Stimulated activated effector memory CD8-positive, alpha-beta T cell treated with anti-CD3 and anti-CD28 coated beads, Interleukin-12 subunit alpha, Interleukin-12 subunit beta, amount 100 ng/mL, for 72 hours (primary cell): Measurements from ENCODE around the gene UBTD1.

Source experiments
- ATAC-seq: fragments of 150-1000 bp; cut with Tn5 transposase; 2 replicates; pipeline ENCODE4 v1.10.0; 2021
- DNase-seq, 2 donors: peaks; one replicate each; pipeline ENCODE4 v3.0.0; 2021 to 2022; ENCODE audit warnings: low spot score in 2 of 2
- H3K27ac Mint-ChIP-seq: one replicate; pipeline ENCODE4 v1.8.0; 2022; ENCODE audit warnings: mild to moderate bottlenecking, mixed read lengths
- H3K36me3 Mint-ChIP-seq: one replicate; pipeline ENCODE4 v1.8.0; 2022; ENCODE audit warnings: mild to moderate bottlenecking, mixed read lengths
- H3K4me1 Mint-ChIP-seq: one replicate; pipeline ENCODE4 v1.8.0; 2022; ENCODE audit warnings: mixed read lengths
- H3K4me3 Mint-ChIP-seq: one replicate; pipeline ENCODE4 v1.8.0; 2022; ENCODE audit warnings: mild to moderate bottlenecking, mixed read lengths
- H3K9me3 Mint-ChIP-seq: one replicate; pipeline ENCODE4 v1.8.0; 2022; ENCODE audit warnings: mixed read lengths

The UBTD1 gene

DNA sequence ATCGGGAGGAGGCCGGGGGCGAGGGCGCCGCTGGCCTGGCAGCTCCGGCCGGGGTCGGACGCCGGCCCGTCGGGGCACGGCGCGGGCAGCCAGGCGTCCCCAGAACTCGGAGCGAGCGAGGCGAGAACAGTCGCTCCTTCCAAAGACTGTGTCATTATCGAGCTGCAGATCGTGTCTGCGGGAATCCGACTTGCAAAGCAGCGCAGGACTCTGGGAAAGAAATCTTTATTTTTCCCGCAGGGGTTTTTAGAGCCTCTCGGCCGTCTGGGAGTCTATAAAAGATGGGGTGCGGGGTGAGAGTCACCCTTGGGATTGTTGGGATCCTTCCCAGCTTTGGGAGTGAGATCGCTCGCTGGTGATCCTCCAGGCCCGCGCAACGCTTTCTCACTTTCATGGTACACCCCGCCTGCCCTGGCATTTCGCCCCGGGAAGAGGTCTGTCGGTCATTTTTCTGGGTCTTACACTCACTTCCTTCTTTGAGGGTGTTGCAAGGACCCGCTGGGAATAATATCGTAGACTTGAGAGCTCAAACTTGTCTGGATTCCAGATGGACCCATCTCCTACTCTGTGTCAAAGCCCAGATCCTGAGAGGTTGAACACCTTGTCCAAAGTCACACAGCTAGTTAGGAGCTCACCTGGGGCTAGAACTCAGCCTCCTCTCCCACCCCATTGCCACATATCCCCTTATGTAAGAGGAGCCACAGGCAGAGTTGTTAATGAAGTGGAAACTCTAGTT, 1.0 kb downstream of the UBTD1 start:
- Mint-ChIP-seq H3K36me3 (peaks cover 15% of the 10 kb centered on the region), H3K9me3 (no peaks in the 10 kb centered on the region), H3K4me1 (peaks cover 46% of the 10 kb centered on the region), H3K27ac (no peak overlapping the region), H3K4me3 (peak overlapping the region; percentile 94)
- DNase-seq (no peak), ATAC-seq (no peak)

DNA sequence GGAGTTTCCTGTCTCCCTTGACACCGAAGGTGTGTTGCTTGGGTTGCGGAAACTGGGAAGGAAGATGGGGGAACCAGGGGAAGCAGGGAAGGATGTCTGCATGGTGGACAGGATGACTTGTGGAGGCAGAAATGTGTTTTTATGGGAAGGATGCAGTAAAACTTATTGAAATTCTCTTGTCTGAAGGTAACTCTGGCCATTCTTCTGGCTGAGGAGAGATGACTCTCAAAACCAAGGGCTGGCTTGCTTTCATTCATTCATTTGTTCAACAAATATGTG, 1.5 kb downstream of the UBTD1 start:
- no peak for DNase-seq
- ATAC-seq, result no peak
- peak overlapping the region; percentile 94 for H3K4me3 Mint-ChIP-seq
- no peak overlapping the region for H3K27ac Mint-ChIP-seq
- H3K4me1 Mint-ChIP-seq, result peaks cover 41% of the 10 kb centered on the region
- no peaks in the 10 kb centered on the region for H3K9me3 Mint-ChIP-seq
- peaks cover 13% of the 10 kb centered on the region for H3K36me3 Mint-ChIP-seq

DNA sequence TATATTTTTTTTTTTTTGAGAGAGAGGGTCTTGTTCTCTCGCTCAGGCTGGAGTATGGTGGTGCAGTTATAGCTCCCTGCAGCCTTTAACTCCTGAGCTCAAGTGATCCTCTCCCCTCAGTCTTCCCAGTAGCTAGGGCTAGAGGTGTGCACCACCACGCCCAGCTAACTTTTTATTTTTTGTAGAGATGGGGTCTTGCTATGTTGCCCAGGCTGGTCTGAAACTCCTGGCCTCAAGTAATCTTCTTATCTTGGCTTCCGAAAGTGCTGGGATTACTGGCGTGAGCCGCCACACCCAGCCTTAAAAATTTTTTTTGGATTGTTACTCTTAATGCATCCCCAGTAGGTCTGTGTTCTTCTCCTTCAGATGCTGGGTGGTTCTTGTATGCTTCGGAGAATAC, 4.2 kb downstream of the UBTD1 start:
- no peak overlapping the region for H3K27ac Mint-ChIP-seq

DNA sequence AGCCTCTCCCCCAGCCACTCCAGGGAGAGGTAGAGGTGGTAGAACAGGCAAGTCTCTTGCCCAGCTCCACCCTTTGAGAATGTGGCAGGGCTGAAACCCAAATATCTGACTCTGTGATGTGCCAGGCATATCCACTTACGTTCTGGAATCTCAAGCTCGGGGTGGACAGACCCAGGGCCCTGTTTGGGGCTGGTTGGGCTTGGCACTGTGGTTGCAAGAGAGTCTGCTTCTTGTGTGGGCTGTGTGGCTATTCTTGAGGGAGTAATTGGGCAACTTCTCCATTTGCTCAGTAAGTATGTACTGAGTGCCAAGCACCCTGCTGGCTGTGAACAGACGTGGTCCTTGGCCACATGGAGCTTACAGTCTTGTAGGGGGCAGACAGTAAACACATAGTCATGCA, 4.7 kb downstream of the UBTD1 start:
- Mint-ChIP-seq H3K4me3 (no peak overlapping the region), H3K9me3 (no peaks in the 10 kb centered on the region), H3K36me3 (peaks cover under 1% of the 10 kb centered on the region), H3K27ac (no peak overlapping the region), H3K4me1 (peaks cover 13% of the 10 kb centered on the region)
- ATAC-seq, result no peak
- DNase-seq, result no peak

More for the DNA sequence above, 4.2 kb downstream of the UBTD1 start:
- peaks cover 17% of the 10 kb centered on the region for H3K4me1 Mint-ChIP-seq
- ATAC-seq (no peak), DNase-seq (no peak)
- H3K9me3 Mint-ChIP-seq, result no peaks in the 10 kb centered on the region
- peaks cover 6% of the 10 kb centered on the region for H3K36me3 Mint-ChIP-seq
- H3K4me3 Mint-ChIP-seq, result no peak overlapping the region

DNA sequence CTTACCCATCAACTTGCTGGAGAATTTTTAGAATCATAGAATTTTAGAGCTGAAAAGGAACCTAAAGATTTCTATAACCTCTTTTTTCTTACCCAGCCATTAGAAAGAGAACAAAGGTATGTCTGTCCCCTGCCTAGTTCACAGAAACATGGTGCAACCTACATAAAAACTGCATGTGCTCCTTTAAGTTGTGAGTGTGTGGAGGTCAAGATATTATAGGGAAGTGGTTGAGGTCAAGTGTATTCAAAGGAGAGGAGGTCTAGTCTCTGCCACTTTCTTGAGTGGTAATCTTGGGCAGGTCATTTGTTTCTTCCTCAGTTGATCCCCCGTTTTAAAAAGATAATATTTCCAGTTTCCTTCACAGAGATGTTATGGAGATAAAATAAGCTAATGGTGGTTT, 6.4 kb downstream of the UBTD1 start:
- no peak overlapping the region for H3K27ac Mint-ChIP-seq
- H3K4me1 Mint-ChIP-seq, result peaks cover 10% of the 10 kb centered on the region
- H3K36me3 Mint-ChIP-seq, result no peaks in the 10 kb centered on the region
- no peaks in the 10 kb centered on the region for H3K9me3 Mint-ChIP-seq
- ATAC-seq, result no peak
- no peak for DNase-seq
- no peak overlapping the region for H3K4me3 Mint-ChIP-seq

DNA sequence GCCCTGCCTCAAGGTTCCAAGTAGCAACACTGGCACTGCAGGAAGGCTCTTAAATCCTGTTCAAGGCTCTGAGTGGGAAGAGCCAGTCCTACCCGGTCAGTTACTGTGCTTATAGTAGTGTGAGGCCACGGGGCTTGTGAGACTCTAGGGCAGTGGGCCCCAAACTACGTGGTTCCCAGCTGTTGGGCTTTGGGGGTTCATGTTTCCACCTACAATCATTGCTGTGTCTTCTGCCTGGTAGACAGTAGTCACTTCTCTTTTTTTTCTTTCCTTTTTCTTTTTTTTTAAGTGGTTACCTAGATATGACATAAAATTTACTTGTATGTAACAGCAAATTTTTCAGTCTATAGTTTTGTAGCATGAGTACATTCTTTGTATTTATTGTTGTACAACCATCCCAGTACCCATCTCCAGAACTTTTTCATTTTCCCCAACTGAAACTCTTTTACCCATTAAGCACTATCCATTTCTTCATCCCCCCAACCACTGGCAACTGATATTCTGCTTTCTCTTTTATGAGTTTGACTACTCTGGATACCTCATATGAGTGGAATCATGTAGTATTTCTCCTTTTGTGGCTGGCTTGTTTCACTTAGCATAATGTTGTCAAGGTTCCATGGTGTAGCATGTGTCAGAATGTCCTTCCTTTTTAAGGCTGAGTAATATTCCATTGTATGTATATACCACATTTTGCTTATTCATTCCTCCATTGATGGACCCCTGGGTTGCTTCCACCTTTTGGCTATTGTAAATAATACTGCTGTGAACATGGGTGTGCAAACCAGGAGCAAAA, 7.7 kb downstream of the UBTD1 start:
- Mint-ChIP-seq H3K27ac (no peak overlapping the region), H3K36me3 (no peaks in the 10 kb centered on the region), H3K4me1 (no peaks in the 10 kb centered on the region), H3K9me3 (no peaks in the 10 kb centered on the region), H3K4me3 (no peak overlapping the region)
- ATAC-seq (peak; percentile 79), DNase-seq (no peak)

DNA sequence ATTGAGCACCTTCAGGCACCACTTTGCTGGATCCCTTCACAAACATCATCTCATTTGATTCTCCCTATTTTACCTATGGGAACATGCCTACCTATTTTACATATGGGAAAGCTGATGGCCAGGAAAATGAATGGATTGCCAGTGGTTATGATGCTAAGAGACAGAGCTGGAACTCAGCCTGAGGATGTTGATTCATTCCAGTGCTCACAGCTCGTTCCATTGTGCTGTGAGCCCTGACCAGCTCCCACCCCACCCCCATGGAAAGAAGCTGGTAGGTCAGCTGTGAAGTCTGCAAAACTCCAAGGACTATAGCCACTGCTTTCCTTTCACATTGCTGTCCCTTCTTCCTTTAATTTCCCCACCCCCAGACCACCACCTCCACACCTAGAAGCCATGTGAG, 9.6 kb downstream of the UBTD1 start:
- Mint-ChIP-seq H3K27ac (no peak overlapping the region), H3K9me3 (no peaks in the 10 kb centered on the region), H3K4me1 (no peaks in the 10 kb centered on the region), H3K36me3 (no peaks in the 10 kb centered on the region), H3K4me3 (no peak overlapping the region)
- DNase-seq, result no peak
- ATAC-seq, result no peak

DNA sequence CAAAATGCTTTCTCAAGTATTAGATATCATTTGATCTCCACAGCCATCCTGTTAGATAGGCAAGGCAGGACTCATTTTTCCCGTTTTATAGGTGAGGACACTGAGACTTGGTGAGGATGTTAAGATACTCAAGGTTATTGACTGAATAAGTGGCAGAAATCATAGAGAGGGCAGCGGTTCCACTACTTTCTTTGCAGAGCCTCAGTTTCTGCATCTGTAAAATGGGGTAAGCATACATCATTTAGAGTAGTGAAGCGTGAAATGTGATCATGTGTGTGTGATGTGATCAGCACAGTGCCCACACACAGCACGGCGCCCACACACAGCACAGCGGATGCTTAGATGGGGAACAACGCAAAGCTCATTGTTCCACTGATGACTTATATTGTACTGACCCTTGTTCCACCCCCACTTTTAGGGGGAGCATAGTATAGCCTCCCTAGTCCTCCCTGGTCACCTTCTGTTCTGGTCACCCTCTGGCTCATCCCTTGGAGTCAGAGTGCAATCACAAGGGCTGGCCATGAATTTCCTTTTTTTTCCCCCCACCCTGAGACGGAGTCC, 10.5 kb downstream of the UBTD1 start:
- Mint-ChIP-seq H3K27ac (no peak overlapping the region), H3K4me3 (no peak overlapping the region), H3K36me3 (no peaks in the 10 kb centered on the region), H3K9me3 (no peaks in the 10 kb centered on the region), H3K4me1 (no peaks in the 10 kb centered on the region)
- DNase-seq (no peak), ATAC-seq (no peak)

DNA sequence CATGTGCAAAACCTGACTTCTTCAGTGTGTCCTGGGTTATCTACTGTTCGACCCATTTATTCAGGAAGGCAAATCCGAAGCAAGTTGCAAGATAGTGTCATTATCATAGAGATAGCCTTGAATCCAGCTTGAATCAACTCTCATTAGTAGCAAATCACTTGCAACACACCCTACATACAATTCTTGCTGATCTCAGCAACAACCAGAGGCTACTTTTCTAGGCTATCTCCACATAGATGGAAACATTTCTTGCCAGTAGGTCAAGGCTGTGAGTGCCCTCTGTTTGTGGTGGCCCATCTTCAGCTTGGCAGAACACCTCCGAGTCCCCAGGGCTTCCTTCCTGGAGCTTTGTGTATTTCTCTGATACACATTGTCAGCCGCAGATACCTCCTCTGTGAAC, 12.0 kb downstream of the UBTD1 start:
- DNase-seq (no peak), ATAC-seq (no peak)
- no peaks in the 10 kb centered on the region for H3K36me3 Mint-ChIP-seq
- H3K4me1 Mint-ChIP-seq, result no peaks in the 10 kb centered on the region
- no peak overlapping the region for H3K4me3 Mint-ChIP-seq
- no peak overlapping the region for H3K27ac Mint-ChIP-seq
- H3K9me3 Mint-ChIP-seq, result no peaks in the 10 kb centered on the region

DNA sequence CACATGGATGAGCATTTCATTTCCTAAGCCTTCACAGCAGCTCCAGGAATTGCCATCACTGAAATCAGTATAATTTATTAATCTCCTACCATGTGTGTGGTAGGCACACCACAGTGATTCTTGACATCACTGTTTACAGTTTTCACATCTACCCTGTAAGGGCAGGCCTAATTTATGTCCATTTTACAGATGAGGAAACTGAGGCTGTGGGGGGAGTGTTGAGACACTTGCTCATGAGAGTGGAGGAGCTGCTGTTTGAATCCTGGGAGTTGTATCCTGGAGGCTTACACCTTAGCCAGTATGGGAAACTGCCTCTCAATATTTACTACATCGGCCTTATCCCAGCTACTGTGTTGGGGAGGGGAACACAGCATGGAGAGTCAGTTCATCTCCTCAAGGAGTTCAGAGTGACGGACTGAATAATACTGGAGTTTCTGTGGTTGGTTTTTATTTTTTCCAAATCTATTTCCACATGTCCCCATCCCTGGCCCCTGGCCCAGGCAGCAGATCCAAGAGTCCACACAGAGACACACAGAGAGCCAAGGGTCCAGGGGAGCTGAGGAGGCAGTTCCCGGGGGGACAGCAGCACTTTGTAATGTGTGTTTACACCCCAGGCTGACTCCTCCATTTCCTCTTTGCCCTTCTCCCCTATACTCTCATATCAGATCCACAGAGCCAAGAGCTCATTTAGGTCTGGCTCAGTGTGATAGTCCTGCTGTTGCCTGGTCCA, 13.2 kb downstream of the UBTD1 start:
- Mint-ChIP-seq H3K4me1 (no peaks in the 10 kb centered on the region), H3K4me3 (no peak overlapping the region), H3K36me3 (no peaks in the 10 kb centered on the region), H3K9me3 (no peaks in the 10 kb centered on the region), H3K27ac (no peak overlapping the region)
- ATAC-seq, result no peak
- DNase-seq, result no peak

DNA sequence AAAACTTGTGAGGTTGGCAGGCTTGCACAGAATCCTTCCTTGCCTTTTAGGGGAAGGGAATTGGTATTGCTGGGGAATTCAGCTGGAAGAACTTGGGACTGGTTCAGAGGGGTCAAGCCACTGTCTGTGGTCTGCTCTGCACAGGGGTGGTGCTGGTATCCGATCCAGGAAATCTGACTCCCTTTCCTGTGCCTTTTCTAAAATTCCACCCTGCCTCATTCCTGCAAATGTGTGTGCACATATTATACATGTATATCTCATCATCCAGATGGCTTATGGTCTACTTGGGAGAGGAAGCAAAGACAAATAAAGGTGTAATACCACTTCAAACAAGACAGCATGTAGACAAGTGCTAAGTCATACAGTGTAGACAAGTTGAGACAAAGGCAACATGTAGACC, 14.3 kb downstream of the UBTD1 start:
- H3K4me1 Mint-ChIP-seq, result no peaks in the 10 kb centered on the region
- no peak overlapping the region for H3K4me3 Mint-ChIP-seq
- no peaks in the 10 kb centered on the region for H3K36me3 Mint-ChIP-seq
- no peak for ATAC-seq
- no peaks in the 10 kb centered on the region for H3K9me3 Mint-ChIP-seq
- no peak overlapping the region for H3K27ac Mint-ChIP-seq
- no peak for DNase-seq

DNA sequence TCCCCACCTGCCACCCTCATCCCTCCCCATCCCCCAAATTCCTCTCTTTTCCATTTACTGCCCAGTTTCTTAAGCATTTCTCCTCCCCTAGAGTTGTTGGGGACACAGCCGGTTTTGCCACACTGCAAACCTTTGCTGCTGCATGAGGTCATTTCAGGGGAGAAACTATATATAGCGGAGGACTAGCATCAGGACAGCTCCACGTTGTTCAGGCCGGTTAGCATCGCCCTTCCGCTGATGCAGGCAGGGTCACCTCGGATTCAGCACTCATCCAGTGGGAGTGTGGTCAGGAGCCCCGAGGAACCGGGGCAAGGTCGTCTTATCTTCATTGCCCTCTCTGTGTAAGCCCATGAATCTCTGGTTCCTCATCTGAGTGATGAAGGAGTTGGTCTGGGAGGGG, 15.6 kb downstream of the UBTD1 start:
- H3K27ac Mint-ChIP-seq, result no peak overlapping the region
- no peak overlapping the region for H3K4me3 Mint-ChIP-seq
- H3K4me1 Mint-ChIP-seq, result no peaks in the 10 kb centered on the region
- no peaks in the 10 kb centered on the region for H3K9me3 Mint-ChIP-seq
- no peaks in the 10 kb centered on the region for H3K36me3 Mint-ChIP-seq
- DNase-seq, result no peak
- no peak for ATAC-seq

DNA sequence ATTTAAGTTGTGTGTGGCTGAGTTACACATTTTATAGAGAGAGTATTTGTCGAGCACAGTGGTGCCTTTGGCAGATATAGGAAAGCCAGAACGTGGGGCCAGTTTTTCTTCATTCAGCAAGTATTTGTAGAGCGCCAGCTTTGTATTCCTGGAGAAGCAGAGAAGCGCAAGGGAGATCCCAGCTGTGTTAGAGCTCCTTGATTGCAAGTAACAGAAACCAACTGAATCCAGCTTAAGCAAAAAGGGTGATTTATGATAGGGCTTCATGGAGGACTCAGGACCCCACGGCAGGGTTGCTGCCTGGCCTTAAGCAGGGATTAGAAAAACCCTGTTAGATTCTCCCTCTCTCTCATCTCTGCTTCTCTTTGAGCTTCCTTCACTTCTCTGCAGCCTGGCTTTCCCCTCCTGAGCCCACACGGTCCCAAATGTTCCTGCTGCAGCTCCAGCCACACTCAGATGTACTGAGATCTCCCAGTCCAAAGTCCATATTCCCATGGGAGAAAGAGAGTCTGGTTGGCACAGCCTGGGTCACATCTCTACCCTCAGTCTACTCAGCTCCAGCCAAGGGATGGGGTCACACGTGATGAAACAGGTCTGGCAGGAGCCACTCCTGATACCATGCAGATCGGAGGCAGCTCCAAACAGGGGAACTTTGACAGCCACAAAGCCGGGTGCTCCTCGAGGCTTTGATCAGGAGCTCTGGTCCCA, 16.7 kb downstream of the UBTD1 start:
- Mint-ChIP-seq H3K36me3 (no peaks in the 10 kb centered on the region), H3K4me1 (no peaks in the 10 kb centered on the region), H3K9me3 (no peaks in the 10 kb centered on the region), H3K4me3 (no peak overlapping the region), H3K27ac (no peak overlapping the region)
- no peak for DNase-seq
- no peak for ATAC-seq

DNA sequence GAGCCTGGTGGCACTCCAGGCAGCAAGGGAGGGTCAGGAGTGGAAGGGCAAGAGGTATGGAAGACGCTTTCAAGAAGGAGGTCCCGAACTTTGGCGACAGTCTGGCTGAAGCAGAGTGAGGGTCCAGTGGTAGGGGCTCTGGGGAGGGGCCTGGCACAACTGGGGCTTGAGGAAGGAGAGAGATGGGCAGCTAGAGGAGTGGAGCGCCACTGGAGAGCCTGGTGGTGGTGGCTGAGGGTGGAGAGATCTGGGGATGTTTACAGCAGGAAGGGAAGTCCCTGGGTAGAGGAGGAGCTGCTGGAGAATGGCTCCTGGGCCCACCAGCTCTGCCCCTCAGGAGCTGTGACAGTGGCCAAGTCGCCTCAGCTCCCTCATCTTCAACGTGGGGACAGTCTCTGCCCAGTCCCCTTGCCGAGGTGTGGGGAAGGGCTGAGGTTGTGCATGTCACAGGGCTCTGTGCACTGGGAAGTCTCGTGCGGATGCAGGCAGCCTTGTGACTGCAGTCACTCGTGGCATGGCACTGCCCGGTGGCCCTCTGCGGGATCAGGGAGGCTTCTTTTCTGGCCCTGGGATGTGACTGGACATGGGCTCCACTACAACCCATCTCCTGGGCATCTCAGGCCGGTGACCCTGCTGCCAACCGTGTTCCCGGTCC, 18.5 kb downstream of the UBTD1 start:
- DNase-seq (no peak), ATAC-seq (no peak)
- Mint-ChIP-seq H3K4me1 (no peaks in the 10 kb centered on the region), H3K4me3 (no peak overlapping the region), H3K9me3 (no peaks in the 10 kb centered on the region), H3K36me3 (no peaks in the 10 kb centered on the region), H3K27ac (peak overlapping the region; percentile 63)
